Esophagus squamous epithelium (tissue), 5 donors: Measurements from ENCODE around the gene SLC22A1. TPM values are rescaled to one million over a fixed set of nuclear protein-coding genes. Genes with fewer than 3 reads are reported as not detected.
"Not testable (repeated sequence)": the region's sequence is repeated elsewhere in the genome, so short reads cannot be mapped to it uniquely, and the experiment has no call there.

Experiments
- DNase-seq: peaks from one replicate; lab custom pipeline; 2025; lab: John Stamatoyannopoulos, UW
- H3K27ac ChIP-seq, 4 donors: fragments of 200-600 bp; sonication (generic); one replicate each; pipeline ENCODE4 v1.5.1; 2016 to 2019; ENCODE audit warnings: mild to moderate bottlenecking in 1 of 4
- H3K27me3 ChIP-seq, 4 donors: fragments of 200-600 bp; sonication (generic); 1 replicate in 3 of 4; 2 replicates in 1 of 4; pipeline versions ENCODE4 v1.5.1 to v1.6.0; 2017 to 2021; ENCODE audit warnings: antibody characterized with exemption in 1 of 4
- H3K36me3 ChIP-seq, 3 donors: fragments of 200-600 bp; sonication (generic); one replicate each; pipeline ENCODE4 v1.5.1; 2016 to 2019
- H3K4me1 ChIP-seq, 3 donors: fragments of 200-600 bp; sonication (generic); one replicate each; pipeline ENCODE4 v1.5.1; 2017 to 2019
- H3K4me3 ChIP-seq, 4 donors: fragments of 200-600 bp; sonication (generic); 1 replicate in 3 of 4; 2 replicates in 1 of 4; pipeline ENCODE4 v1.5.1; 2016 to 2019; ENCODE audit warnings: mild to moderate bottlenecking in 2 of 4, moderate library complexity in 1 of 4
- H3K9me3 ChIP-seq, 3 donors: fragments of 200-600 bp; sonication (generic); one replicate each; pipeline ENCODE4 v1.5.1; 2016 to 2019
- POLR2A ChIP-seq, 4 donors: fragments of 450-650 bp; IDR thresholded peaks; one replicate each; pipeline ENCODE4 v1.6.1; 2017; ENCODE audit warnings: antibody characterized with exemption in 4 of 4, mild to moderate bottlenecking in 4 of 4, moderate library complexity in 3 of 4
- WGBS, 2 donors: methylation state at CpG; one replicate each; pipeline ENCODE4 v1.1.5; 2018; 5-methylcytosine and 5-hydroxymethylcytosine counted together
- intact Hi-C: fragments of 100-400 bp; cut with DNase I; formaldehyde crosslinking; loops from one replicate; pipeline ENCODE4 v1.15.0; 2022
- total RNA-seq, 4 donors: library from RNA; depleted of rRNA; stranded (reverse); fragments of >200 nt; gene quantifications; one replicate each; pipeline ENCODE4 v1.1.0, GENCODE V29; 2016
- TF ChIP-seq, protein P1 (sequence below), 6 experiments: fragments of 450-650 bp in 4 of 6; fragments of 200-600 bp in 2 of 6; sonication (generic) in 2 of 6; IDR thresholded peaks; one replicate each; pipeline ENCODE4 v1.5.1; 2016 to 2019; ENCODE audit warnings: antibody characterized with exemption in 6 of 6, mild to moderate bottlenecking in 4 of 6, moderate library complexity in 4 of 6
- donor health status: DM: yes; HTN: yes; CAD: no.

The SLC22A1 gene
- total RNA-seq, 4 donors from 2014 or later, result 0.35 to 0.53 (median 0.38) TPM; not detected in 1

DNA sequence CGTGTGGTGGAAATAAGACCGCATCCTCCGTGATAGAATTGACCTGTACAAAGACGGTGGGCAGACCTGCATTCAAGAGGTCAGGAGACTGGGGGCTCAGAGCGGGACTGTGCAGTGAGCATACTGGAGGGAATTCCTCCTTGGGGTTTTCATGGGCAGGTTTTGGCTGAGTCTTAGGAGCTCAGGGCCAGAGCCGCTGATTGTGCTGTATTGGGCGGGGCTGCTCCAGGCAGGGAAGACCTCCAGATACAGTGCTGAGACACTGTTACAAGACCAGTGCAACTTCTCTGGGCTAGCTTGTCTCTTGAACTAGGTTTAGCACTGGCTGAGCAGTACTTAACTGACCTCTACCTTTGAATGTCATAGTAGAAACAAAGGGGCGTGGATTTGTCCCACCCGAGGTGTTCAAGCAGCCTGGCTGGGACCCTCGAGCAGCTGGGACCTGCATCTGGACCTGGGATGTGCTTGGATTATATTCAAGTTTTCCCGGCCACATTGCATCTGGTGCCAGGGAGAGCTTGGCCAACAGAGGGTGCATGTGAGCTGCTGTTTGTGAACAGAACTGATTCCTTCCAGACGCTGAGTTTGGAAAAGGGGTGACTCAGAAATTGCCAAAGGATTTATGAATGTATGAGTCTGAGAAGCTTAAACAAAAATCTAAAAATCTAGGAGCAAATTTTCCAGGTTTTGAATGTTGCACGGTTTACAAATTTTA lies 33.4 kb upstream of the SLC22A1 start:
- H3K4me3 ChIP-seq, result no peak overlapping the region
- intact Hi-C loops, result no loop called here
- no peaks in the 10 kb centered on the region for H3K9me3 ChIP-seq
- DNase-seq, result no peak
- TF ChIP-seq POLR2A (IDR thresholded peaks at IDR 0.05), result no peak
- TF ChIP-seq, protein P1, sequence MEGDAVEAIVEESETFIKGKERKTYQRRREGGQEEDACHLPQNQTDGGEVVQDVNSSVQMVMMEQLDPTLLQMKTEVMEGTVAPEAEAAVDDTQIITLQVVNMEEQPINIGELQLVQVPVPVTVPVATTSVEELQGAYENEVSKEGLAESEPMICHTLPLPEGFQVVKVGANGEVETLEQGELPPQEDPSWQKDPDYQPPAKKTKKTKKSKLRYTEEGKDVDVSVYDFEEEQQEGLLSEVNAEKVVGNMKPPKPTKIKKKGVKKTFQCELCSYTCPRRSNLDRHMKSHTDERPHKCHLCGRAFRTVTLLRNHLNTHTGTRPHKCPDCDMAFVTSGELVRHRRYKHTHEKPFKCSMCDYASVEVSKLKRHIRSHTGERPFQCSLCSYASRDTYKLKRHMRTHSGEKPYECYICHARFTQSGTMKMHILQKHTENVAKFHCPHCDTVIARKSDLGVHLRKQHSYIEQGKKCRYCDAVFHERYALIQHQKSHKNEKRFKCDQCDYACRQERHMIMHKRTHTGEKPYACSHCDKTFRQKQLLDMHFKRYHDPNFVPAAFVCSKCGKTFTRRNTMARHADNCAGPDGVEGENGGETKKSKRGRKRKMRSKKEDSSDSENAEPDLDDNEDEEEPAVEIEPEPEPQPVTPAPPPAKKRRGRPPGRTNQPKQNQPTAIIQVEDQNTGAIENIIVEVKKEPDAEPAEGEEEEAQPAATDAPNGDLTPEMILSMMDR (IDR thresholded peaks at IDR 0.05), result peak; percentile 19 to 65 (median 55)
- no peaks in the 10 kb centered on the region for H3K27me3 ChIP-seq
- peaks cover 37 to 100% (median 76%) of the 10 kb centered on the region in 3 donors for H3K36me3 ChIP-seq
- WGBS, 2 donors, result 46 to 56% methylated on average over 12 to 13 of the region's 13 CpGs
- peak overlapping the region in 3 of 4 donors; percentile 39 to 59 (median 42) for H3K27ac ChIP-seq
- peaks cover 0 to 5% (median 0%) of the 10 kb centered on the region in 3 donors for H3K4me1 ChIP-seq

DNA sequence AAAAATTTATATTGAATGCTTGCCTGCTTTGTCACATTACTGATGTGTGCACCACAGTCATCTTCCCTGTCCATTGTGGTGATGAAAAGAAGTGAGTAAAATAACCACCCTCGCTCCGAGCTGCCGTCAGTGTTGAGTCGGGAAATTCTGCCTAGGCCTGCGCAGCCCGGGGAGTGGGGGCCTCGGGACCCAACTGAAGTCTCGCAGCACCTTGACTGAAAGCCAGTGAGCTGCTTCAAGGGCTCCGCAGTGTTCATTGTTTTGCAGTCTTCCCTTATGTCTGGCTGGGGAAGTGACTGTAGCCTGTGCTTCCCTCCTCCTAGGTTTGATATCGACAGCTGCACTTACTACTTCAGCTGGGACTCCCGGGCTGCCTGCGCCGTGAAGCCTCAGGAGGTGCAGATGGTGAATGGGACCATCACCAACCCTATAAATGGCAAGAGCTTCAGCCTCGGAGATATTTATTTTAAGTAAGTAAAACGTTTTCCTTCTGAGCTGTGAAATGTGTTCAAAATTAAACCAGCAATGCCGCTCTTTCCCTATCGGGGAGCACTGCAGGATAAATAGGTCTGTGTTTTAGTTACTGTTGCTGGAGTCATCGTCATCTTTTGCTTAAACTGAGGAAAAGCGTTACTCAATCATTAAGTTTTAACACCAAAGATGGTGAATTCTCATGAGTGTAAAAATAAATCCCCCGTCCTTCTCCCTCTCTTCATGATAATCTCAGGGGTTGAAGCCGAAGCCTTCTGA lies 32.7 kb upstream of the SLC22A1 start:
- H3K4me3 ChIP-seq, result no peak overlapping the region
- DNase-seq, result no peak
- H3K27me3 ChIP-seq, result no peaks in the 10 kb centered on the region
- TF ChIP-seq, protein P1 (IDR thresholded peaks at IDR 0.05), result no peak
- TF ChIP-seq POLR2A (IDR thresholded peaks at IDR 0.05), result no peak
- intact Hi-C loops, result no loop called here
- peaks cover 0 to 5% (median 0%) of the 10 kb centered on the region in 3 donors for H3K4me1 ChIP-seq
- H3K27ac ChIP-seq, result peak overlapping the region in 3 of 4 donors; percentile 42 to 59 (median 49)
- no peaks in the 10 kb centered on the region for H3K9me3 ChIP-seq
- peaks cover 32 to 100% (median 76%) of the 10 kb centered on the region in 3 donors for H3K36me3 ChIP-seq
- 86 to 88% methylated on average over 20 to 21 of the region's 21 CpGs for WGBS, 2 donors

DNA sequence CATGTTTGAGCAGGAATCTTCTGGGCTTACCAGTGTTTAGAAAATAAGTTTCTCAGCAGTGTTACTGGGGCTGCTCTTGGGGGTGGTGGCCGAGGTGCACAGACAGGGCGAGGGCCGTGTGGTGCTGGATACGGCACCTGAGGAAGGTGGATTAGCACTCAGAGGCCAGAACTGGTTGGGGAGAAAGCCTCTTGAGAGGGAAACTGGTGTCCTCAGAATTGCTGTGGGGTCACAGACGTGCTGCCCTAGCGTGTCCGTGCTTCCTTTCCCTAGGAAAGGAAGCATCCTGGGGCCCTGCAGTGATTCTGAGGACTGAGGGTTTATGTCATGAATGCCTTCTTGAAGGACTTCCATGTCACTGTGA lies 32.1 kb upstream of the SLC22A1 start:
- TF ChIP-seq POLR2A (IDR thresholded peaks at IDR 0.05), result no peak
- TF ChIP-seq, protein P1 (IDR thresholded peaks at IDR 0.05), result no peak
- 80 to 95% methylated on average over 1 to 7 of the region's 7 CpGs for WGBS, 2 donors
- DNase-seq, result no peak
- peak overlapping the region in 2 of 4 donors; percentile 34 to 59 for H3K27ac ChIP-seq
- H3K27me3 ChIP-seq, result no peaks in the 10 kb centered on the region
- H3K36me3 ChIP-seq, result peaks cover 27 to 100% (median 75%) of the 10 kb centered on the region in 3 donors
- no peak overlapping the region for H3K4me3 ChIP-seq
- no peaks in the 10 kb centered on the region for H3K9me3 ChIP-seq
- intact Hi-C loops, result no loop called here
- peaks cover 0 to 5% (median 0%) of the 10 kb centered on the region in 3 donors for H3K4me1 ChIP-seq

DNA sequence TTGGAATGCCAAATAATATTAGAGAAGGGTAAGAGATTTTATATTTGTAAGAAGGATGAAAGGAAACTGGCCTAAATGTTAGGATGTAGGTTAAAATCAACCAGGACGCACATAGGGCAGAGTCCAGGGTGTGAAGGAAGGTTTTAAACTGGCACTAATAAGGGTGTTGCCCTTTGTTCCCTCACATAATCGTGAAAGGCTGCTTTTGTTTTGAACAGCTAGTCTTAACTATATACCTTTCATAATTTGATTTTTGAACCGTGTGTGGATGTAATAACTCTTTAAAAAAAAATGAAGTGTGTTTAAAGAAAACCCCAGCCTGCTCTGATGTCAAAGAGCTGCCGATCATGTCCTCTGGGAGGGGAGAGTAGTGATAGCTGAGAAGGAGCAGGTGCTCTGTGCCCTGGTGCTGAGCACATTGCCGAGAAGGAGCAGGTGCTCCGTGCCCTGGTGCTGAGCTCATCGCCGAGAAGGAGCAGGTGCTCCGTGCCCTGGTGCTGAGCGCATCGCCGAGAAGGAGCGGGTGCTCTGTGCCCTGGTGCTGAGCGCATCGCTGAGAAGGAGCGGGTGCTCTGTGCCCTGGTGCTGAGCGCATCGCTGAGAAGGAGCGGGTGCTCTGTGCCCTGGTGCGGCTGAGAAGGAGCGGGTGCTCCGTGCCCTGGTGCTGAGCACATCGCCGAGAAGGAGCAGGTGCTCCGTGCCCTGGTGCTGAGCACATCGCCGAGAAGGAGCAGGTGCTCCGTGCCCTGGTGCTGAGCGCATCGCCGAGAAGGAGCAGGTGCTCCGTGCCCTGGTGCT lies 31.0 kb upstream of the SLC22A1 start:
- intact Hi-C loops, H3K4me3 ChIP-seq, H3K9me3 ChIP-seq, DNase-seq, H3K4me1 ChIP-seq, H3K27ac ChIP-seq, H3K27me3 ChIP-seq: not testable (repeated sequence)
- peaks cover 21 to 100% (median 64%) of the 10 kb centered on the region in 3 donors for H3K36me3 ChIP-seq
- WGBS, 2 donors, result 87 to 90% methylated on average over 4 of the region's 32 CpGs

DNA sequence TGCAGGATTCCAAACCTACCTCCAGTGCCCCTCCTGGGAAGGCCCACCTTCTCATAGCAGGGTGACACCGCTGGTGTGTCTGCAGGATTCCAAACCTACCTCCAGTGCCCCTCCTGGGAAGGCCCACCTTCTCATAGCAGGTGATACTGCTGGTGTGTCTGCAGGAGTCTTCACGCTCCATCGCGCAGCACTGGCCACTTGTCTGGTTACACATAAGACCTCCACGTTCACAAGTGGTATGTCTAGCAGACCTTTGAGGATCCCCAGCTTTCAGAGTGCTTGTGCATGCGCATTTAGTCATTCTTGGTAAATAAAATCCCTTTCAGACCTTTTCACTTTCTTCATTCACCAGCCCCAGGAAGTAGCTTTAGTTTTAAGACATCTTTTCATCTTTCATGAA lies 29.4 kb upstream of the SLC22A1 start:
- H3K27me3 ChIP-seq, intact Hi-C loops, H3K27ac ChIP-seq, H3K4me1 ChIP-seq, H3K4me3 ChIP-seq, DNase-seq, H3K9me3 ChIP-seq: not testable (repeated sequence)
- 82 to 94% methylated on average over 2 to 5 of the region's 6 CpGs for WGBS, 2 donors
- peaks cover 21 to 100% (median 63%) of the 10 kb centered on the region in 3 donors for H3K36me3 ChIP-seq
